HG02981 (cell line): ENCODE results near the gene GYG2.
"Not testable (repeated sequence)": the region's sequence is repeated elsewhere in the genome, so short reads cannot be mapped to it uniquely, and the experiment has no call there.

ENCODE experiments used
- ATAC-seq: cut with Tn5 transposase; IDR thresholded peaks from one replicate; pipeline ENCODE4 v1.9.1; 2021; ENCODE audit warnings: mild to moderate bottlenecking, moderate library complexity; ENCODE audit not compliant: unreplicated experiment

Gene GYG2

GRCh38 chrX:2863646-2864045, 34.9 kb downstream of the GYG2 start:
- no peak for ATAC-seq

- no peak for ATAC-seq
Measured at GRCh38 chrX:2867206-2867605, 38.5 kb downstream of the GYG2 start.

GRCh38 chrX:2870650-2871049, 41.9 kb downstream of the GYG2 start:
- ATAC-seq, result no peak

GRCh38 chrX:2871831-2872230, 43.1 kb downstream of the GYG2 start:
- no peak for ATAC-seq

GRCh38 chrX:2872671-2873277, 44.0 kb downstream of the GYG2 start:
- ATAC-seq, result no peak

- no peak for ATAC-seq
Measured at GRCh38 chrX:2874222-2875135, 45.7 kb downstream of the GYG2 start.

- ATAC-seq, result no peak
Measured at GRCh38 chrX:2875136-2875481, 46.4 kb downstream of the GYG2 start.

GRCh38 chrX:2875798-2876399, 47.2 kb downstream of the GYG2 start:
- ATAC-seq, result no peak

GRCh38 chrX:2878563-2878962, 49.8 kb downstream of the GYG2 start:
- no peak for ATAC-seq

GRCh38 chrX:2879670-2880069, 50.9 kb downstream of the GYG2 start:
- no peak for ATAC-seq

GRCh38 chrX:2883770-2884169, 55.0 kb downstream of the GYG2 start:
- no peak for ATAC-seq

- ATAC-seq, result no peak
Measured at GRCh38 chrX:2888309-2888708, 59.6 kb downstream of the GYG2 start.

GRCh38 chrX:2889045-2889605, 60.4 kb downstream of the GYG2 start:
- no peak for ATAC-seq

- not testable (repeated sequence) for ATAC-seq
Measured at GRCh38 chrX:2889706-2890490, 61.2 kb downstream of the GYG2 start.

GRCh38 chrX:2890536-2891460, 62.1 kb downstream of the GYG2 start:
- not testable (repeated sequence) for ATAC-seq

- no peak for ATAC-seq
Measured at GRCh38 chrX:2892816-2893215, 64.1 kb downstream of the GYG2 start.

- no peak for ATAC-seq
Measured at GRCh38 chrX:2894885-2895292, 66.2 kb downstream of the GYG2 start.

GRCh38 chrX:2897311-2897689, 68.6 kb downstream of the GYG2 start:
- ATAC-seq, result no peak

- ATAC-seq, result not testable (repeated sequence)
Measured at GRCh38 chrX:2897690-2898623, 69.2 kb downstream of the GYG2 start.
